HAP-1 (cell line): Measurements from ENCODE around the gene NECAP2.
A peak's percentile ranks its signal among the peaks of the same experiment; 100 is the strongest.

Source experiments
- DNase-seq, 2 experiments: peaks; one replicate each; pipeline ENCODE4 v3.0.0-alpha.2; 2016 to 2020; ENCODE audit warnings: low spot score in 2 of 2
- H3K27me3 ChIP-seq: fragments of 250-450 bp; sonication (Bioruptor Pico); 2 replicates; pipeline ENCODE4 v1.5.1; 2020; ENCODE audit warnings: low read depth, mild to moderate bottlenecking, moderate library complexity
- H3K36me3 ChIP-seq: fragments of 250-450 bp; sonication (Bioruptor Pico); replicated peaks from 2 replicates; pipeline ENCODE4 v1.5.1; 2020; ENCODE audit warnings: mild to moderate bottlenecking
- H3K4me1 ChIP-seq: fragments of 250-450 bp; sonication (Bioruptor Pico); 2 replicates; pipeline ENCODE4 v1.5.1; 2020; ENCODE audit warnings: mild to moderate bottlenecking
- H3K4me3 ChIP-seq: fragments of 250-450 bp; sonication (Bioruptor Pico); 2 replicates; pipeline ENCODE4 v1.5.1; 2020; ENCODE audit warnings: mild to moderate bottlenecking, moderate library complexity
- H3K9me3 ChIP-seq: fragments of 250-450 bp; sonication (Bioruptor Pico); 2 replicates; pipeline ENCODE4 v1.5.1; 2020; ENCODE audit warnings: mild to moderate bottlenecking, moderate library complexity
- in situ Hi-C: fragments of 300-500 bp; cut with MboI; formaldehyde crosslinking; loops from 3 replicates; pipeline ENCODE4 v1.14.3; 2020; ENCODE audit warnings: low sequenced_read_pairs, inconsistent platforms, mixed read lengths

Gene NECAP2

GRCh38 chr1:16440470-16441281, at the start of gene NECAP2:
Gene NECAP2, plus strand, starts transcription at chr1:16440724. Its CDS starts 38 bp downstream, at chr1:16440762.
- no peaks in the 10 kb centered on the region for H3K27me3 ChIP-seq
- H3K36me3 ChIP-seq = peaks cover 27% of the 10 kb centered on the region
- H3K9me3 ChIP-seq = no peaks in the 10 kb centered on the region
- DNase-seq = peak; percentile 82 to 97
- peak within 1 kb of the TSS; percentile 97 for H3K4me3 ChIP-seq
- in situ Hi-C loops = no loop called here
- H3K4me1 ChIP-seq = peaks cover 5% of the 10 kb centered on the region

GRCh38 chr1:16391411-16391810, 49.1 kb upstream of the NECAP2 start:
- in situ Hi-C loops = no loop called here
- H3K4me3 ChIP-seq = no peak overlapping the region
- DNase-seq = no peak
- H3K9me3 ChIP-seq = no peaks in the 10 kb centered on the region
- peaks cover 28% of the 10 kb centered on the region for H3K36me3 ChIP-seq
- H3K27me3 ChIP-seq = no peaks in the 10 kb centered on the region
- H3K4me1 ChIP-seq = no peaks in the 10 kb centered on the region

- in situ Hi-C loops = no loop called here
- DNase-seq = no peak
- H3K9me3 ChIP-seq = no peaks in the 10 kb centered on the region
- peaks cover 38% of the 10 kb centered on the region for H3K36me3 ChIP-seq
- no peak overlapping the region for H3K4me3 ChIP-seq
- no peaks in the 10 kb centered on the region for H3K27me3 ChIP-seq
- no peaks in the 10 kb centered on the region for H3K4me1 ChIP-seq
Observed at GRCh38 chr1:16392740-16393569, 47.6 kb upstream of the NECAP2 start.

- Histone ChIP-seq H3K4me3 (no peak overlapping the region), H3K27me3 (no peaks in the 10 kb centered on the region), H3K4me1 (no peaks in the 10 kb centered on the region), H3K36me3 (peaks cover 41% of the 10 kb centered on the region), H3K9me3 (no peaks in the 10 kb centered on the region)
- in situ Hi-C loops = no loop called here
- no peak for DNase-seq
Observed at GRCh38 chr1:16393570-16394521, 46.7 kb upstream of the NECAP2 start.

- in situ Hi-C loops = no loop called here
- no peak overlapping the region for H3K4me3 ChIP-seq
- DNase-seq = no peak
- no peaks in the 10 kb centered on the region for H3K4me1 ChIP-seq
- no peaks in the 10 kb centered on the region for H3K27me3 ChIP-seq
- no peaks in the 10 kb centered on the region for H3K9me3 ChIP-seq
- H3K36me3 ChIP-seq = peaks cover 43% of the 10 kb centered on the region
Observed at GRCh38 chr1:16394977-16395376, 45.5 kb upstream of the NECAP2 start.

- in situ Hi-C loops = no loop called here
- no peak for DNase-seq
- no peaks in the 10 kb centered on the region for H3K27me3 ChIP-seq
- no peaks in the 10 kb centered on the region for H3K9me3 ChIP-seq
- H3K4me3 ChIP-seq = no peak overlapping the region
- peaks cover 43% of the 10 kb centered on the region for H3K36me3 ChIP-seq
- no peaks in the 10 kb centered on the region for H3K4me1 ChIP-seq
Observed at GRCh38 chr1:16396591-16396990, 43.9 kb upstream of the NECAP2 start.

- no peaks in the 10 kb centered on the region for H3K9me3 ChIP-seq
- peaks cover 43% of the 10 kb centered on the region for H3K36me3 ChIP-seq
- no peaks in the 10 kb centered on the region for H3K4me1 ChIP-seq
- DNase-seq = no peak
- H3K4me3 ChIP-seq = no peak overlapping the region
- H3K27me3 ChIP-seq = no peaks in the 10 kb centered on the region
- in situ Hi-C loops = no loop called here
Observed at GRCh38 chr1:16397120-16397519, 43.4 kb upstream of the NECAP2 start.

GRCh38 chr1:16398371-16398953, 42.1 kb upstream of the NECAP2 start:
- peaks cover 39% of the 10 kb centered on the region for H3K36me3 ChIP-seq
- no peaks in the 10 kb centered on the region for H3K27me3 ChIP-seq
- DNase-seq = no peak
- no peaks in the 10 kb centered on the region for H3K4me1 ChIP-seq
- in situ Hi-C loops = no loop called here
- H3K9me3 ChIP-seq = no peaks in the 10 kb centered on the region
- no peak overlapping the region for H3K4me3 ChIP-seq

- H3K4me1 ChIP-seq = no peaks in the 10 kb centered on the region
- peaks cover 5% of the 10 kb centered on the region for H3K36me3 ChIP-seq
- in situ Hi-C loops = no loop called here
- no peak overlapping the region for H3K4me3 ChIP-seq
- no peaks in the 10 kb centered on the region for H3K9me3 ChIP-seq
- no peak for DNase-seq
- H3K27me3 ChIP-seq = no peaks in the 10 kb centered on the region
Observed at GRCh38 chr1:16402742-16403141, 37.8 kb upstream of the NECAP2 start.

- Histone ChIP-seq H3K27me3 (no peaks in the 10 kb centered on the region), H3K4me3 (no peak overlapping the region), H3K4me1 (no peaks in the 10 kb centered on the region), H3K36me3 (no peaks in the 10 kb centered on the region), H3K9me3 (no peaks in the 10 kb centered on the region)
- in situ Hi-C loops = no loop called here
- DNase-seq = no peak
Observed at GRCh38 chr1:16405441-16405840, 35.1 kb upstream of the NECAP2 start.

- in situ Hi-C loops = no loop called here
- H3K27me3 ChIP-seq = no peaks in the 10 kb centered on the region
- no peaks in the 10 kb centered on the region for H3K9me3 ChIP-seq
- no peaks in the 10 kb centered on the region for H3K4me1 ChIP-seq
- DNase-seq = no peak
- H3K4me3 ChIP-seq = no peak overlapping the region
- no peaks in the 10 kb centered on the region for H3K36me3 ChIP-seq
Observed at GRCh38 chr1:16406868-16407267, 33.7 kb upstream of the NECAP2 start.

- no peaks in the 10 kb centered on the region for H3K36me3 ChIP-seq
- no peak overlapping the region for H3K4me3 ChIP-seq
- no peaks in the 10 kb centered on the region for H3K4me1 ChIP-seq
- no peaks in the 10 kb centered on the region for H3K9me3 ChIP-seq
- in situ Hi-C loops = no loop called here
- no peaks in the 10 kb centered on the region for H3K27me3 ChIP-seq
- no peak for DNase-seq
Observed at GRCh38 chr1:16409536-16410152, 30.9 kb upstream of the NECAP2 start.

GRCh38 chr1:16410803-16411202, 29.7 kb upstream of the NECAP2 start:
- H3K4me3 ChIP-seq = no peak overlapping the region

More at GRCh38 chr1:16410803-16411202, 29.7 kb upstream of the NECAP2 start:
- H3K4me1 ChIP-seq = no peaks in the 10 kb centered on the region
- H3K27me3 ChIP-seq = no peaks in the 10 kb centered on the region
- DNase-seq = no peak
- H3K9me3 ChIP-seq = no peaks in the 10 kb centered on the region
- no peaks in the 10 kb centered on the region for H3K36me3 ChIP-seq
- in situ Hi-C loops = no loop called here
